H1 (cell line): ENCODE measurements around the gene TRMT61B. TPM values are rescaled to one million over a fixed set of nuclear protein-coding genes. Genes with fewer than 3 reads are reported as not detected.

Experiments
- ASH2L ChIP-seq: fragments of 200-600, 300-600 bp; sonication (generic); IDR thresholded peaks from one replicate; pipeline ENCODE4 v1.7.1; 2017; ENCODE audit warnings: low read length
- CBX8 ChIP-seq: fragments of 300-800, 300-1000 bp; sonication (generic); IDR thresholded peaks from 2 replicates; pipeline ENCODE4 v1.7.1; 2016; ENCODE audit warnings: low read depth, low read length, borderline replicate concordance
- CREB1 ChIP-seq: IDR thresholded peaks from 2 replicates; pipeline ENCODE4 v1.6.1; 2012; ENCODE audit warnings: inconsistent platforms
- HDAC6 ChIP-seq: IDR thresholded peaks from one replicate; pipeline ENCODE4 v1.7.1; 2012; ENCODE audit warnings: low read depth, mild to moderate bottlenecking, inconsistent platforms, low read length, moderate library complexity
- POLR2A ChIP-seq, 2 experiments: IDR thresholded peaks; 1 replicate in 1 of 2; 2 replicates in 1 of 2; pipeline ENCODE4 v1.6.1; 2011; ENCODE audit warnings: low read depth in 2 of 2, low read length in 2 of 2, mild to moderate bottlenecking in 2 of 2; ENCODE audit errors: control extremely low read depth in 1 of 2
- SRF ChIP-seq: IDR thresholded peaks from 2 replicates; pipeline ENCODE4 v1.6.1; 2011; ENCODE audit warnings: mild to moderate bottlenecking, low read depth, low read length, moderate library complexity
- ZNF274 ChIP-seq: IDR thresholded peaks from 2 replicates; pipeline ENCODE4 v1.7.0; 2012; ENCODE audit warnings: low read length, borderline replicate concordance; ENCODE audit errors: extremely low read depth
- polyA plus RNA-seq, 7 experiments: library from polyadenylated mRNA; depleted of rRNA in 3 of 7; stranded (reverse) in 5 of 7; unstranded in 2 of 7; fragments of >200 nt in 5 of 7; fragments of 200-250 nt in 2 of 7; gene quantifications; 1 replicate in 5 of 7; 2 replicates in 1 of 7; 4 replicates in 1 of 7; pipeline versions ENCODE4 v1.2.1 to v1.2.3, GENCODE V29; 2011 to 2013; ENCODE audit warnings: missing spikeins in 2 of 7, mixed read lengths in 2 of 7
- total RNA-seq: library from RNA; stranded (reverse); fragmentation: NEBNext Ultra II Directional; extraction: Animal tissue kit (Norgen Biotek cat#: 25700); gene quantifications from 2 replicates; pipeline ENCODE4 v1.2.1, GENCODE V29; 2021
- TF ChIP-seq, protein P1 (sequence below): fragments of 300-600 bp; sonication (generic); IDR thresholded peaks from 2 replicates; pipeline ENCODE4 v1.7.1; 2012; ENCODE audit warnings: low read length, moderate library complexity, mild to moderate bottlenecking, inconsistent platforms; ENCODE audit not compliant: insufficient replicate concordance

Gene TRMT61B
- total and polyA plus RNA-seq, 2 of the 8 experiments (the other 6 are each of a cell fraction or from before 2014, with no cell fraction given) = 10.4 to 27.8 TPM

DNA sequence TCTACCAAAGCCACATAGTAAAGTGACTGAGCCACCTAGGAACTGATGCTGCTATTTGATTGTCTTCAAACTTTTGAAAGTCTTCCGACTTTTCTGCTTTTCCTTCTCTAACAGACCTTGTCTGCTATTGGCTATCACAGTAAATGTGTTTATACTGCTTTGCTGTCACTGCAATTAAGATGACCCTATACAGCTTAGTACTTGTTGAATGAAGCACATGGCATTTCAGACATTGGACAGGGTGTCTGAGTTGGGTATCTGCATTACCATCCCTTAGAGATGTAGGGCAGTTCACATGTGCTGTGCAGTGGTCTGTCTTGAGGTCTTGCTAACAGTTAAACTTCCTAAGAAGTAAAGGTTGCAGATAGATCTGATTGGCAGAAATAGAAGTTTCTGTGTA is 27.9 kb upstream of the TRMT61B start (continued):
- TF ChIP-seq, protein P1, sequence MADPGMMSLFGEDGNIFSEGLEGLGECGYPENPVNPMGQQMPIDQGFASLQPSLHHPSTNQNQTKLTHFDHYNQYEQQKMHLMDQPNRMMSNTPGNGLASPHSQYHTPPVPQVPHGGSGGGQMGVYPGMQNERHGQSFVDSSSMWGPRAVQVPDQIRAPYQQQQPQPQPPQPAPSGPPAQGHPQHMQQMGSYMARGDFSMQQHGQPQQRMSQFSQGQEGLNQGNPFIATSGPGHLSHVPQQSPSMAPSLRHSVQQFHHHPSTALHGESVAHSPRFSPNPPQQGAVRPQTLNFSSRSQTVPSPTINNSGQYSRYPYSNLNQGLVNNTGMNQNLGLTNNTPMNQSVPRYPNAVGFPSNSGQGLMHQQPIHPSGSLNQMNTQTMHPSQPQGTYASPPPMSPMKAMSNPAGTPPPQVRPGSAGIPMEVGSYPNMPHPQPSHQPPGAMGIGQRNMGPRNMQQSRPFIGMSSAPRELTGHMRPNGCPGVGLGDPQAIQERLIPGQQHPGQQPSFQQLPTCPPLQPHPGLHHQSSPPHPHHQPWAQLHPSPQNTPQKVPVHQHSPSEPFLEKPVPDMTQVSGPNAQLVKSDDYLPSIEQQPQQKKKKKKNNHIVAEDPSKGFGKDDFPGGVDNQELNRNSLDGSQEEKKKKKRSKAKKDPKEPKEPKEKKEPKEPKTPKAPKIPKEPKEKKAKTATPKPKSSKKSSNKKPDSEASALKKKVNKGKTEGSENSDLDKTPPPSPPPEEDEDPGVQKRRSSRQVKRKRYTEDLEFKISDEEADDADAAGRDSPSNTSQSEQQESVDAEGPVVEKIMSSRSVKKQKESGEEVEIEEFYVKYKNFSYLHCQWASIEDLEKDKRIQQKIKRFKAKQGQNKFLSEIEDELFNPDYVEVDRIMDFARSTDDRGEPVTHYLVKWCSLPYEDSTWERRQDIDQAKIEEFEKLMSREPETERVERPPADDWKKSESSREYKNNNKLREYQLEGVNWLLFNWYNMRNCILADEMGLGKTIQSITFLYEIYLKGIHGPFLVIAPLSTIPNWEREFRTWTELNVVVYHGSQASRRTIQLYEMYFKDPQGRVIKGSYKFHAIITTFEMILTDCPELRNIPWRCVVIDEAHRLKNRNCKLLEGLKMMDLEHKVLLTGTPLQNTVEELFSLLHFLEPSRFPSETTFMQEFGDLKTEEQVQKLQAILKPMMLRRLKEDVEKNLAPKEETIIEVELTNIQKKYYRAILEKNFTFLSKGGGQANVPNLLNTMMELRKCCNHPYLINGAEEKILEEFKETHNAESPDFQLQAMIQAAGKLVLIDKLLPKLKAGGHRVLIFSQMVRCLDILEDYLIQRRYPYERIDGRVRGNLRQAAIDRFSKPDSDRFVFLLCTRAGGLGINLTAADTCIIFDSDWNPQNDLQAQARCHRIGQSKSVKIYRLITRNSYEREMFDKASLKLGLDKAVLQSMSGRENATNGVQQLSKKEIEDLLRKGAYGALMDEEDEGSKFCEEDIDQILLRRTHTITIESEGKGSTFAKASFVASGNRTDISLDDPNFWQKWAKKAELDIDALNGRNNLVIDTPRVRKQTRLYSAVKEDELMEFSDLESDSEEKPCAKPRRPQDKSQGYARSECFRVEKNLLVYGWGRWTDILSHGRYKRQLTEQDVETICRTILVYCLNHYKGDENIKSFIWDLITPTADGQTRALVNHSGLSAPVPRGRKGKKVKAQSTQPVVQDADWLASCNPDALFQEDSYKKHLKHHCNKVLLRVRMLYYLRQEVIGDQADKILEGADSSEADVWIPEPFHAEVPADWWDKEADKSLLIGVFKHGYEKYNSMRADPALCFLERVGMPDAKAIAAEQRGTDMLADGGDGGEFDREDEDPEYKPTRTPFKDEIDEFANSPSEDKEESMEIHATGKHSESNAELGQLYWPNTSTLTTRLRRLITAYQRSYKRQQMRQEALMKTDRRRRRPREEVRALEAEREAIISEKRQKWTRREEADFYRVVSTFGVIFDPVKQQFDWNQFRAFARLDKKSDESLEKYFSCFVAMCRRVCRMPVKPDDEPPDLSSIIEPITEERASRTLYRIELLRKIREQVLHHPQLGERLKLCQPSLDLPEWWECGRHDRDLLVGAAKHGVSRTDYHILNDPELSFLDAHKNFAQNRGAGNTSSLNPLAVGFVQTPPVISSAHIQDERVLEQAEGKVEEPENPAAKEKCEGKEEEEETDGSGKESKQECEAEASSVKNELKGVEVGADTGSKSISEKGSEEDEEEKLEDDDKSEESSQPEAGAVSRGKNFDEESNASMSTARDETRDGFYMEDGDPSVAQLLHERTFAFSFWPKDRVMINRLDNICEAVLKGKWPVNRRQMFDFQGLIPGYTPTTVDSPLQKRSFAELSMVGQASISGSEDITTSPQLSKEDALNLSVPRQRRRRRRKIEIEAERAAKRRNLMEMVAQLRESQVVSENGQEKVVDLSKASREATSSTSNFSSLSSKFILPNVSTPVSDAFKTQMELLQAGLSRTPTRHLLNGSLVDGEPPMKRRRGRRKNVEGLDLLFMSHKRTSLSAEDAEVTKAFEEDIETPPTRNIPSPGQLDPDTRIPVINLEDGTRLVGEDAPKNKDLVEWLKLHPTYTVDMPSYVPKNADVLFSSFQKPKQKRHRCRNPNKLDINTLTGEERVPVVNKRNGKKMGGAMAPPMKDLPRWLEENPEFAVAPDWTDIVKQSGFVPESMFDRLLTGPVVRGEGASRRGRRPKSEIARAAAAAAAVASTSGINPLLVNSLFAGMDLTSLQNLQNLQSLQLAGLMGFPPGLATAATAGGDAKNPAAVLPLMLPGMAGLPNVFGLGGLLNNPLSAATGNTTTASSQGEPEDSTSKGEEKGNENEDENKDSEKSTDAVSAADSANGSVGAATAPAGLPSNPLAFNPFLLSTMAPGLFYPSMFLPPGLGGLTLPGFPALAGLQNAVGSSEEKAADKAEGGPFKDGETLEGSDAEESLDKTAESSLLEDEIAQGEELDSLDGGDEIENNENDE = no peak
- TF ChIP-seq HDAC6 (no peak), SRF (no peak), ZNF274 (no peak), CREB1 (no peak), ASH2L (no peak), POLR2A (IDR thresholded peaks at IDR 0.05; ENCODE audit: control extremely low read depth in 1 of 2, low read depth in 2 of 2, low read length in 2 of 2) (no peak), CBX8 (no peak)
